ENCODE results near the gene ZC3HAV1.
"Not testable (repeated sequence)": the region's sequence is repeated elsewhere in the genome, so short reads cannot be mapped to it uniquely, and the experiment has no call there.

Gene ZC3HAV1

DNA sequence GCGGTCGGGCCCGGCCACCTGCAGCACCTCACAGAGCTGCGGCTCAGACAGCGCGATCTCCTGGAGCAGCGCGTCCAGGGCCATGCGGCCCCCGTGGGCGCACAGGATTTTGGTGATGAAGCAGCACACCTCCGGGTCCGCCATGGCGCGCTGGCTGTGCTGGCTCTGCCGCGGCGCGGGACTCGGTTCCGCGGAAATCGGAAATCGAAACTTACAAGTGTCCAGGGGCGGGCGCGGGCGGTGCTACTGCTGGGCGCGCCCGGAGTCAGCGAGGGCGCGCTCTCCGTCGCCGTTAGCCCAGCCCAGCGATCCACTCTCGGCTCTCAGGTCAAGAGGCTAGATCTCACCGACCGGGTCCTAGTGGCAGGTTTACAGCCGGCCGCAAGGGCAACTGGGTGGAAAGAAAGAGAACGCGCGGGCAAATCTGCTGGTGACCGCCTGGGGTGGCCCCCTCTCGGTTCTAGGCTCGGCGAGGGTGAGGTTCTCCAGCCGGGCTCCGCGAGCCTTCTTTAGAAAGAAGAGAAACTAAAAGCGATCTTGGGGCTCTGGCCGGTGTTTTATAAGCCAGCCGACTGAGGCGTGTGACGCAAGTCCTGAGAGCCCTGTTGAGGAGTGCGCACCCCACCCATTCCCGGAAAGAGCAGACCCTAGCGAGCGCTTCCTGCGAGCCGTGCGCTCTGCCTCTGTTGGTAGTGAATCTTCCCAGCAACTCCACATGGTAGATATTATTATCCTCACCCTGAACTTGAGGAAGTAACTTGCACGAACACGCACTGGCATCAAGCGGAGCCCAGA is at the start of gene ZC3HAV1:
ZC3HAV1 (minus strand) TSS at position 533 of the 795 bp plus-strand sequence; CDS start at position 144, 389 bp downstream.
- Histone ChIP-seq H3K27me3 (ENCODE audit: insufficient read depth, low read length) (peaks cover 43% of the 10 kb centered on the region), H3K4me1 (ENCODE audit: insufficient read depth, low read length) (peaks cover 3% of the 10 kb centered on the region; the same call in 1 of the 2 replicates), H3K9ac (ENCODE audit: low read depth, low read length) (peak within 1 kb of the TSS; percentile 83), H3K36me3 (ENCODE audit: insufficient read depth, low read depth, low read length) (no peaks in the 10 kb centered on the region), H3K9me3 (ENCODE audit: insufficient read depth, low read depth, low read length) (no peaks in the 10 kb centered on the region), H3K27ac (ENCODE audit: low read length) (no peak within 1 kb of the TSS), H3K4me3 (ENCODE audit: low read length) (peak within 1 kb of the TSS; percentile 91)

DNA sequence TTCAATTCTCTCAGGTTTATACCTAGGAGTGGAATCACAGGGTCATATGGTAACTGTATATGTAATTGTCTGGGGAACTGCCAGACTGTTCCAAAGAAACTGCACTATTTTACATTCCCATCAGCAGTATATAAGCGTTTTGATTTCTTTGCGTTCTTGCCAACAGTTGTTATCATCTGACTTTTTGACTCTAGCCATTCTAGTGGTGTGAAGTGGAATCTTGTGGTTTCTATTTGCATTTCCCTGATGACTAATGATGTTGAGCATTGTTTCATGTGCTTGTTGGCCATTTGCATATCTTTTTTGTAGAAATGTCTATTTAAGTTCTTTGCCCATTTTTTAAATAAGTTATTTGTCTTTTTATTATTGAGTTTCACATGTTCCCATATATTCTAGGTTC is 44.3 kb upstream of the ZC3HAV1 start:
- Histone ChIP-seq H3K27ac (ENCODE audit: low read length) (no peak overlapping the region), H3K36me3 (ENCODE audit: insufficient read depth, low read depth, low read length) (no peaks in the 10 kb centered on the region), H3K9me3 (ENCODE audit: insufficient read depth, low read depth, low read length) (no peaks in the 10 kb centered on the region), H3K9ac (ENCODE audit: low read depth, low read length) (no peak overlapping the region), H3K4me1 (ENCODE audit: insufficient read depth, low read length) (peaks cover 6% of the 10 kb centered on the region; the same call in 1 of the 2 replicates), H3K4me3 (ENCODE audit: low read length) (no peak overlapping the region), H3K27me3 (ENCODE audit: insufficient read depth, low read length) (no peaks in the 10 kb centered on the region)

DNA sequence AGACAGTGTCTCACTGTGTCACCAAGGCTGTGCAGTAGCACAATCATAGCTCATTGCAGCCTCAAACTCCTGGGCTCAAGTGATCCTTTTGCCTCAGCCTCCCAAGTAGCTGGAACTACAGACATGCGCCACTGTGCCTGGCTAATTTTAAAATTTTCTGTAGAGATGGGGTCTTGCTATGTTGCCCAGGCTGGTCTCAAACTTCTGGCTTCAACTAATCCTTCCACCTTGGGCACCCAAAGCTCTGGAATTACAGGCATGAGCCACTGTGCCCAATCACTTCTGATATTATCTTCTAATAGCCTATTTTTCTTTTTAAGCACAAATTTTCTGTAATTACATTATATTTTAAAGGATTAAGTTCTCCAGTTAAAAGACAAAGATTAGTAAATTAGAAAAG is 42.6 kb upstream of the ZC3HAV1 start:
- no peak overlapping the region for H3K27ac ChIP-seq (ENCODE audit: low read length)
- H3K27me3 ChIP-seq (ENCODE audit: insufficient read depth, low read length): no peaks in the 10 kb centered on the region
- H3K4me1 ChIP-seq (ENCODE audit: insufficient read depth, low read length): peaks cover 6% of the 10 kb centered on the region; the same call in 1 of the 2 replicates
- H3K4me3 ChIP-seq (ENCODE audit: low read length): no peak overlapping the region
- H3K9me3 ChIP-seq (ENCODE audit: insufficient read depth, low read depth, low read length): no peaks in the 10 kb centered on the region
- no peak overlapping the region for H3K9ac ChIP-seq (ENCODE audit: low read depth, low read length)
- H3K36me3 ChIP-seq (ENCODE audit: insufficient read depth, low read depth, low read length): no peaks in the 10 kb centered on the region

DNA sequence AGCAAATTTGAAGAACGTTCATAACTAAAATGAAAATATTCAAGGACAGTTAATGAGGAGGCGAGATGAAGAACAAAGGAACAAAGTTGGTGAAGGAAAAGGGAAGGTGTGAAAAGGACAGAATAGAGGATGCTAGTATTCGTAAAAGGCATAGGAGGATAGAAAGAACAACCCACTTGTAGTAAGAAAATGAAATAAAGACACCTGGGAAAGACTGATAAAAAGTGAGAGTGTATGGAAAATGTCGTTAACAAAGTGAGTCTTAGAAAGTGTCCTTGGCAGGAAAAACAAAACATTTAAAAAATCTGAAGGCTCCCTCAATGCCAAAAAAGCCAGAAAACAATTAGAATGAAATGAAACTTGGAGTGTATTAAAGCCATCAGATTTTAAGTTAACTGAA is 29.6 kb upstream of the ZC3HAV1 start:
- H3K4me1 ChIP-seq (ENCODE audit: insufficient read depth, low read length): no peaks in the 10 kb centered on the region
- no peak overlapping the region for H3K27ac ChIP-seq (ENCODE audit: low read length)
- H3K36me3 ChIP-seq (ENCODE audit: insufficient read depth, low read depth, low read length): no peaks in the 10 kb centered on the region
- no peaks in the 10 kb centered on the region for H3K9me3 ChIP-seq (ENCODE audit: insufficient read depth, low read depth, low read length)
- H3K9ac ChIP-seq (ENCODE audit: low read depth, low read length): no peak overlapping the region
- no peak overlapping the region for H3K4me3 ChIP-seq (ENCODE audit: low read length)
- no peaks in the 10 kb centered on the region for H3K27me3 ChIP-seq (ENCODE audit: insufficient read depth, low read length)

DNA sequence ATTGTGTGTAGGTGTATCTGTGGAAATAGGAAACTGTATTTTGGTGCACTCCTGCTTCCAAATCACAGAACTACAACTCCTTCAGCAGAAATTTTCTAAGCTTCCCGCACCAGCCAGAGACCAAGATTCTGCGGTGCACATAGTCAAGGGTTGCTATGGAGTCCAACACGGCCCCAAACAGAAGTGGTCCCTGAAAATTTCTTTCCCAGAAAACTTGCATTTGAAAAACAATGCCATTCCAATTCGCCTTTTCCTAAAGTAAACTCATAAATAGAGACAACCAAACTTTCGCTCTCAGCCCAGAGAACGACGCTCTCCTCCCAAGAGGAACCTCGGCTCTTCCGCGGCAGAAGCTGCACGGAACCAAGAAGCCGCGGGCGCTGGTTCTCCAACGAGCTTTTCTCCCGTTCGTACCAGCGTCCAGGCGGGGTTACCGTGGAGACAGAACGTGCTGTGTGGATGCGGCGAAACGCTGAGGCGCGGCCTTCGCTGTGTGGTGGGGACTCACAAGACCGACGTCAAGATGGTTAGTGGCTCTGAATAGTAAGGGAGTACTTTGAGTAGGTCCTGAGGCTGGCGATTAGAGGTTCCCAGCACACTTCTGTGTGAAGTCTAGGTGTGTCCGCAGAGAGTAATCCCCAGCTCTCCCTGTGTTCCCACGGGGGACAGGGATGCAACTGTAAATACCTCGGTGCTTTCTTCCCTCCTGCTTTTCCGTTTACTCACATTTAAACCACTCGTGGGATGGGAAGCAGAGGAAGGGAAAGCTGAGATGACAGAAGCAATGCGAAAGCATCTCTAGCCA is 24.0 kb upstream of the ZC3HAV1 start:
- H3K9ac ChIP-seq (ENCODE audit: low read depth, low read length): peak overlapping the region; percentile 77
- H3K4me1 ChIP-seq (ENCODE audit: insufficient read depth, low read length): peaks cover 7% of the 10 kb centered on the region; the same call in 1 of the 2 replicates
- H3K9me3 ChIP-seq (ENCODE audit: insufficient read depth, low read depth, low read length): no peaks in the 10 kb centered on the region
- peak overlapping the region; percentile 95 for H3K4me3 ChIP-seq (ENCODE audit: low read length)
- no peak overlapping the region for H3K27ac ChIP-seq (ENCODE audit: low read length)
- no peaks in the 10 kb centered on the region for H3K36me3 ChIP-seq (ENCODE audit: insufficient read depth, low read depth, low read length)
- peaks cover 16% of the 10 kb centered on the region; the same call in 1 of the 2 replicates for H3K27me3 ChIP-seq (ENCODE audit: insufficient read depth, low read length)

DNA sequence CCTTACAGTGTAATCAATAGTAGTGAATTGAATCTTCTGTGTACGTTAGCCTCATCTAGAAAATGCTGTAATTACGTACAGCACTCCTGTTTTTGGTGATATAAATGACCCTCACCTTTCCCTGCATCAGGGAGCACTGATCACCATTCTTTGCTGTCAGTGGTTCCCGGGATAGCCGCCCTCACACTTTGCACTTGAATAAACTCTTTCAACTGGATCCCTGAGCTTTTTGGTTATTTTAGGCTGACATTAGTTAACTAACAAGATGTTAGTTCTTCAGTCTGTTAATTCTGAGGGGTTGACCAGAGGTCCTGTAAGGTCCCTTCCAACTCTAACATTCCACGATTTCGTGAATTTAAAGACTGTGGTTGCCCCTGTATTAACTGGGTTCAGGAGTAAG is 23.4 kb upstream of the ZC3HAV1 start:
- H3K4me1 ChIP-seq (ENCODE audit: insufficient read depth, low read length): peaks cover 7% of the 10 kb centered on the region; the same call in 1 of the 2 replicates
- H3K4me3 ChIP-seq (ENCODE audit: low read length): peak overlapping the region; percentile 95
- no peaks in the 10 kb centered on the region for H3K9me3 ChIP-seq (ENCODE audit: insufficient read depth, low read depth, low read length)
- H3K27me3 ChIP-seq (ENCODE audit: insufficient read depth, low read length): peaks cover 16% of the 10 kb centered on the region; the same call in 1 of the 2 replicates
- H3K9ac ChIP-seq (ENCODE audit: low read depth, low read length): peak overlapping the region; percentile 77; the same call in 1 of the 2 replicates
- H3K36me3 ChIP-seq (ENCODE audit: insufficient read depth, low read depth, low read length): no peaks in the 10 kb centered on the region
- no peak overlapping the region for H3K27ac ChIP-seq (ENCODE audit: low read length)

DNA sequence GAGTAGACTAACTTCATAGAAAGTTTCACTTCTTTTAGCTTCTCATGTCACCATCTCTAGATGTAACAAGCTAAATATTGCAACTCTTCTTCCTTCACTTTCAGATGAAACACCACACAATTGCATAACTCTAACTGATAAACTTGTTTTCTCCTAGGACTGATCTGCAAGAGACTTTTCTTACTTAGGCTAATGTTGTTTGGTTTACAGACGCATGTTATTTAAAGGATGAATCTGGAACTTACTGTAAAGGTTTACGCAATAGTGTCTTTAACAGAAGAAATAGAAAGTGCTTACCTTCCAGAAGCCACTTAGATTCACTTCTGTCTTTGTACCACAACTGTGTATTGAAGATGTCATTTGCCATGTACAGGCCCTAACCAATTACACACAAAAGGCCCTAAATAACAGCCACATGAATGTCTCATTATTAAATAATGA is 22.1 kb upstream of the ZC3HAV1 start:
- H3K9ac ChIP-seq (ENCODE audit: low read depth, low read length): no peak overlapping the region
- no peaks in the 10 kb centered on the region for H3K9me3 ChIP-seq (ENCODE audit: insufficient read depth, low read depth, low read length)

DNA sequence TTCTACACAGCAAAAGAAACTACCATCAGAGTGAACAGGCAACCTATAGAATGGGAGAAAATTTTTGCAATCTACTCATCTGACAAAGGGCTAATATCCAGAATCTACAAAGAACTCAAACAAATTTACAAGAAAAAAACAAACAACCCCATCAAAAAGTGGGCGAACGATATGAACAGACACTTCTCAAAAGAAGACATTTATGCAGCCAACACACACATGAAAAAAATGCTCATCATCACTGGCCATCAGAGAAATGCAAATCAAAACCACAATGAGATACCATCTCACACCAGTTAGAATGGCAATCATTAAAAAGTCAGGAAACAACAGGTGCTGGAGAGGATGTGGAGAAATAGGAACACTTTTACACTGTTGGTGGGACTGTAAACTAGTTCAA is 20.3 kb upstream of the ZC3HAV1 start:
- H3K27ac ChIP-seq (ENCODE audit: low read length); H3K9ac ChIP-seq (ENCODE audit: low read depth, low read length); H3K36me3 ChIP-seq (ENCODE audit: insufficient read depth, low read depth, low read length); H3K4me1 ChIP-seq (ENCODE audit: insufficient read depth, low read length); H3K9me3 ChIP-seq (ENCODE audit: insufficient read depth, low read depth, low read length); H3K4me3 ChIP-seq (ENCODE audit: low read length): not testable (repeated sequence)
- peaks cover 16% of the 10 kb centered on the region; the same call in 1 of the 2 replicates for H3K27me3 ChIP-seq (ENCODE audit: insufficient read depth, low read length)

More for the DNA sequence above, 22.1 kb upstream of the ZC3HAV1 start:
- Histone ChIP-seq H3K4me1 (ENCODE audit: insufficient read depth, low read length) (peaks cover 7% of the 10 kb centered on the region; the same call in 1 of the 2 replicates), H3K36me3 (ENCODE audit: insufficient read depth, low read depth, low read length) (no peaks in the 10 kb centered on the region), H3K27me3 (ENCODE audit: insufficient read depth, low read length) (peaks cover 16% of the 10 kb centered on the region; the same call in 1 of the 2 replicates), H3K27ac (ENCODE audit: low read length) (no peak overlapping the region), H3K4me3 (ENCODE audit: low read length) (no peak overlapping the region)

DNA sequence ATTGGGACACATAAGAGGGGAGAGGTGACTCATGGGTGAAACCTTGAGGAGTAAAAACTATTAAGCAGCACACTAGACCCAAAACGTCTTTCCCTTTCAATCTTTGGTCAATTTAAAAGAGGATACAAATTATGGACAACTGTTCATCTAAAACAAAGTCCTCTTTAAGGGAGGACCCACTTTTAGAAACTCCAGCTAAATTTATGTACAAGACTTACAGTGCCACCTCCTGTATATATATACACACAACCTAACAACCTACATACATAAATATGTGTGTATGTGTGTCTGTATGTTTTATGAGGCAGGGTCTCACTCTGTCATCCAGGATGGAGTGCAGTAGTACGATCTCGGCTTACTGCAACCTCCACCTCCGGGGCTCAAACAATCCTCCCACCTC is 18.1 kb upstream of the ZC3HAV1 start:
- H3K9ac ChIP-seq (ENCODE audit: low read depth, low read length): no peak overlapping the region
- H3K4me1 ChIP-seq (ENCODE audit: insufficient read depth, low read length): peaks cover 8% of the 10 kb centered on the region; the same call in 1 of the 2 replicates
- no peak overlapping the region for H3K27ac ChIP-seq (ENCODE audit: low read length)
- no peaks in the 10 kb centered on the region for H3K36me3 ChIP-seq (ENCODE audit: insufficient read depth, low read depth, low read length)
- H3K27me3 ChIP-seq (ENCODE audit: insufficient read depth, low read length): peaks cover 12% of the 10 kb centered on the region; the same call in 1 of the 2 replicates
- H3K4me3 ChIP-seq (ENCODE audit: low read length): no peak overlapping the region
- H3K9me3 ChIP-seq (ENCODE audit: insufficient read depth, low read depth, low read length): no peaks in the 10 kb centered on the region

DNA sequence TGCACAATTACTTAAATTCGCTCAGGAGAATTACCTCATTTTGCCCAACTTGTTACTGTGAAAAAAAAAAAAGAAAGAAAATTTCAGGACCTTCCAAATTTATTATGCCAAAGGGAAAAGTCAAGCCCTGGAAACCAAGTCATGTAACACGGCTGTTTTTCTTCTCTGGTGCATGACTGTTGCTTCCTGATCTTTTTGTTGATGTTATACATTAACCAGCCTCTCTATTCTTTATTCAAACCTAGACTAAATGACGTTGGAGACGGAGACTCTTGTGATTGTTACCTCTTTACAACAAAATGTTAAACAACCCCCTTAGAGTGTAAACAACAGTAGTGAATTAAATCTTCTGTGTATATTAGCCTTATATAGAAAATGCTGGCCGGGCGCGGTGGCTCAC is 16.1 kb upstream of the ZC3HAV1 start:
- H3K9ac ChIP-seq (ENCODE audit: low read depth, low read length): no peak overlapping the region
- peaks cover 4% of the 10 kb centered on the region; the same call in 1 of the 2 replicates for H3K4me1 ChIP-seq (ENCODE audit: insufficient read depth, low read length)
- H3K27ac ChIP-seq (ENCODE audit: low read length): no peak overlapping the region
- H3K36me3 ChIP-seq (ENCODE audit: insufficient read depth, low read depth, low read length): no peaks in the 10 kb centered on the region
- no peaks in the 10 kb centered on the region for H3K27me3 ChIP-seq (ENCODE audit: insufficient read depth, low read length)
- H3K4me3 ChIP-seq (ENCODE audit: low read length): no peak overlapping the region
- no peaks in the 10 kb centered on the region for H3K9me3 ChIP-seq (ENCODE audit: insufficient read depth, low read depth, low read length)

DNA sequence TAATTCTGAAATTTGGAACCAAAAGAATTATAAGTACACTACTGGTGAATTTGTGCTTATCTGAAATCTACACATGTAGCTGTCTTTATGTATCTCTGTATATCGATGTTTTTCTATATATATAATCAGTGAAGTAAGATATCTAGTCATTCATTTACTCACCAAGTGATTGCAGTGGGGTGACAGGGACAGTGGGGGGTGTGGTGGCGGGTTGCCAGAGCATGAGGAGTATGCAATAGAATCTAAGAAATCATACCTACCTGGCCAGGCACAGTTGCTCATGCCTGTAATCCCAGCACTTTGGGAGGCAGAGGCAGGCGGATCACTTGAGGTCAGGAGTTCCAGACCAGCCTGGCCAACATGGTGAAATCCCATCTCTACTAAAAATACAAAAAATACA is 15.5 kb upstream of the ZC3HAV1 start:
- H3K9ac ChIP-seq (ENCODE audit: low read depth, low read length); H3K9me3 ChIP-seq (ENCODE audit: insufficient read depth, low read depth, low read length); H3K4me1 ChIP-seq (ENCODE audit: insufficient read depth, low read length); H3K4me3 ChIP-seq (ENCODE audit: low read length); H3K27ac ChIP-seq (ENCODE audit: low read length); H3K27me3 ChIP-seq (ENCODE audit: insufficient read depth, low read length); H3K36me3 ChIP-seq (ENCODE audit: insufficient read depth, low read depth, low read length): not testable (repeated sequence)

All from iPS-20b (cell line).